Measurements from ENCODE around the gene POLR1E.

DNA sequence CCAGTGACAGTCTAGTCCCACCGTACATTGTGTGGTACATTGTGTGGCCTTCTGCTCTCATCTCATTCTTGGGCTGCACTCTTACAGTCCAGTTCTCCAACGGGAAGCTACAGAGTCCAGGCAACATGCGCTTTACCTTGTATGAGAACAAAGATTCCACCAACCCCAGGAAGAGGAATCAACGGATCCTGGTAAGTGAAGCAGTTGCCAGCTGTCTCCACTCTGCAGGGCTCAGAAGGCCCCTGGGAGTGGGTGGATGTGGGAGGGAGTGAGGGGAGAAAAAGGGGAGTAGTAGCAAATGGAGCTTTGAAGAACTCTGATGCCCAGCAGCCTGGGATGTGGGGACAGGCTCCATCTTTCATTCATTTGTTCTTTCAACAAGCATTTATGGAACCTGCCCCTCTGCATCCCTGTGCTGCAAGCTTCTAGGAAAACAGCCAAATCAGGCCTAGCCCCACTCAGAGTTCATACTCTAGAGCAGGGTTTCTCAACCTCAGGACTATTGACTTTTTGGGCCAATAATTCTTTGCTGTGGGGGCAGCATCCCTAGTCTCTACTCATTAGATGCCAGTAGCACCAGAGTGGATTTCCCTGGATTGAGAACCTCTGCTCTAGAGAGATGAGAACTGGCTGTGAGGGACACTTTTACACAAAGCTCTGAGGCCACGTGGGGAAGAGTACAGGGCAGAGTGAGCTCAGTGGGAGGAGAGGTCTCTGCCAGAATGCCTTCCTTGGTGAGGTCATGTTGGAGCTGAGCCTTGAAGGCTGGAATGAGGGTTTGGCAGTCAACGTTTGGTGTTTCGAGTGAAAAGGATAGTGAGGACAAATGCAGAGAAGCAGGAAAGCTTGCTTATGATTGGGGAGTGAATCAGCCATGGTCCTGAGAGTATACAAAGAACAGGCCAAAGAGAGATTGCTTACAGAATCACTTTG, 1.1 kb downstream of the POLR1E start:
- no peak for TF ChIP-seq CTCF (IDR thresholded peaks at IDR 0.05; ENCODE audit: borderline replicate concordance, extremely low read depth, low read length, poor library complexity, severe bottlenecking)
- no peak for TF ChIP-seq EZH2 (IDR thresholded peaks at IDR 0.05; ENCODE audit: borderline replicate concordance, low read depth, low read length, severe bottlenecking)

Data from DND-41 (cell line).